Coronary artery (tissue), 2 donors: Measurements from ENCODE around the gene LEKR1.
A peak's percentile ranks its signal among the peaks of the same experiment; 100 is the strongest.

Source experiments
- DNase-seq: peaks from one replicate; pipeline ENCODE4 v3.0.0-alpha.2; 2017; ENCODE audit warnings: low spot score
- H3K27ac ChIP-seq, 2 donors: fragments of 200-600 bp; sonication (generic); one replicate each; pipeline ENCODE4 v1.5.1; 2016 to 2019
- H3K4me3 ChIP-seq: fragments of 200-600 bp; sonication (generic); 2 replicates; pipeline ENCODE4 v1.5.1; 2016; ENCODE audit warnings: mild to moderate bottlenecking, moderate library complexity
- TF ChIP-seq, protein P1 (sequence below): fragments of 200-600 bp; sonication (generic); IDR thresholded peaks from one replicate; pipeline ENCODE4 v1.5.1; 2019; ENCODE audit warnings: antibody characterized with exemption

LEKR1 gene

DNA sequence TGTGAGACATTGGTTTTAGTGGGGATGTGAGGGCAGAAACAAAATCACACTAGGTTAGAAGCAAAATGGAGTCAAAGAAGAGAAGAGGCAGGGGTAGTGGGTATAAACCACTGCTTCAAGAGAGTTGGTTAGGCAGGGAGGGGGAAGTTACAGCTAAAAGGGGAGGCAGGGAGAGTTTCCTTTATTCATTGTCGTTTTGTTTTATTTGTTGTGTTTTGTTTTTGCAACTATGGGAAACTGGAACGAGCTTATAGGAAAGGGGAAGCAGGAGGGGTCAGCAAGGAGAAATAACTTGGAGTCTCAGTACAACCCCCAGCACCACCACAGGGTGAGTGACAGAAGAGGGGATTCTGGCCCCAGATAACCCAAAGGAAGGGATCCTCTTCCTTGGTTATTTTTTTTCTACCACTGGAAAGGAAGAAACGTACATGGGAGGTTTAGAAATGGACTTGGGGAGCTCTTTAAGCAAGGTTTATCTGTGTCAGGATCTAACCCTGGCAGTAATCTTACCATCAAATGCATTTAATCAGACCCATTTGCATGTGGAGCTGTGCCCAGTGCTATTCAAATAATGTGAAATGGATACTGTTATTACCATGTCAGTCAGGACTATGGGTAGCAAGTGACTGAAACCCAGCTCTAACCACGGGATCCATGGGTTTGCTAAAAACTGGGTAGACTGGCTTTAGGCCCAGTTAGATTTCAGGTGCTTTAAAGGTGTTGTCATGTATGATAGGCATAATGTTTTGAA lies 265.1 kb downstream of the LEKR1 start:
- DNase-seq = no peak
- Histone ChIP-seq H3K27ac (peak overlapping the region in 1 of 2 donors; percentile 99), H3K4me3 (no peak overlapping the region)
- TF ChIP-seq, protein P1, sequence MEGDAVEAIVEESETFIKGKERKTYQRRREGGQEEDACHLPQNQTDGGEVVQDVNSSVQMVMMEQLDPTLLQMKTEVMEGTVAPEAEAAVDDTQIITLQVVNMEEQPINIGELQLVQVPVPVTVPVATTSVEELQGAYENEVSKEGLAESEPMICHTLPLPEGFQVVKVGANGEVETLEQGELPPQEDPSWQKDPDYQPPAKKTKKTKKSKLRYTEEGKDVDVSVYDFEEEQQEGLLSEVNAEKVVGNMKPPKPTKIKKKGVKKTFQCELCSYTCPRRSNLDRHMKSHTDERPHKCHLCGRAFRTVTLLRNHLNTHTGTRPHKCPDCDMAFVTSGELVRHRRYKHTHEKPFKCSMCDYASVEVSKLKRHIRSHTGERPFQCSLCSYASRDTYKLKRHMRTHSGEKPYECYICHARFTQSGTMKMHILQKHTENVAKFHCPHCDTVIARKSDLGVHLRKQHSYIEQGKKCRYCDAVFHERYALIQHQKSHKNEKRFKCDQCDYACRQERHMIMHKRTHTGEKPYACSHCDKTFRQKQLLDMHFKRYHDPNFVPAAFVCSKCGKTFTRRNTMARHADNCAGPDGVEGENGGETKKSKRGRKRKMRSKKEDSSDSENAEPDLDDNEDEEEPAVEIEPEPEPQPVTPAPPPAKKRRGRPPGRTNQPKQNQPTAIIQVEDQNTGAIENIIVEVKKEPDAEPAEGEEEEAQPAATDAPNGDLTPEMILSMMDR = no peak

DNA sequence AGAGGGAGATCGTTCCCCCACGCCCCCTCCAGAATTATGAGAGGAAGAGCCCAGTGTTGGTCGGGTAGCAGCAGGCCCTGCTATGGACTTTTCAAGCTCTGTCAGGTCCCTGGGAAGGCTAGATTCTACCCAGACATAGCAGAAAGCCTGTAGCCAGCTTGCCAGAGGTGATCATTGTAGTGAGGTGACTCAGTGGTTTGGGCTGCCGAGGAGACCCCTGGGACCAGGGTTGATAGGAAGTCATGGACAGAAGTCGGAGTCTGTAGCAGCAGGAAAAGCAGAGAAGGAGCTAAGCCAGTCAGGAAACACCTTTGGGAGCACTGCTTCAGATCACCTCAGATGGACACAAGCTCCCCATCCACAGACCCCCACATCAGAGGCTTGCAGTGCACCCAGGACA lies 266.1 kb downstream of the LEKR1 start:
- TF ChIP-seq, protein P1 = no peak
- Histone ChIP-seq H3K4me3 (no peak overlapping the region), H3K27ac (no peak overlapping the region)
- no peak for DNase-seq

DNA sequence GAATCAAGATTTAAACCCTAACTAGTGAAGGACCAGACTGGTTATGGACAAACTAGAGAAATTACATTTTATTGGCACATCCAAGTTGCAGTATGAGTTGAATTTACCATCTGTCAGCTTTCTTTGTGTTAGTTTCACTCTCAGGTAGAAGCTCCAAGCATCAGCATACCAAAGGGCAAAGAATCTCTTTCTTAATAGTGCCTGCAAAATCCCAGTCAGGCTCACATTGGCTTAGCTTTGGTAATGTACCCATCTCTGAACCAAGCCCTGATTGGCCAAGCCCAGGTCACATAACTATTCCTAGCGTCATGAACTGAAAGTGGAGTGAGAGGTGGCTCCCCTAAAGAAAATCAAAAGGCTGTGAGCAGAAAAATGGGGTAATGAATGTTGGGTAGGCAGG lies 266.9 kb downstream of the LEKR1 start:
- TF ChIP-seq, protein P1 = no peak
- no peak for DNase-seq
- no peak overlapping the region for H3K27ac ChIP-seq
- no peak overlapping the region for H3K4me3 ChIP-seq

DNA sequence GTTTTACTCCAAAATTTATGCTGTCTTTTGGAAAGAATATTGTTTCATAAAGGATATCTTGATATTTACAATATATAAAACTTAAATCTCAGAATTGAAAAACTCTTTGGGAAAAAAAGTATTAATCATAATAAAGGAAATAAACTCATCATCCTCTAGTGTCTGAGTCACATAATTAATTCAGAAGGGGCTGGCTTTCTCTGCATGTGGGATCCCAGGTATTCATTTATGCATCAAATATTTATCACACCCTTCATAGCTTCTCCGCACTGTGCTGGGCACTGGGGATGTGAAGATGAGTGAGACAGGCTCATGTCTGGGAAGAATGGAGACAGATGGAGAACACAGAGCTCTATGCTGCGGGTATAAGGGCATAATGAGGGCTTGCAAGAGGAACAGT lies 268.1 kb downstream of the LEKR1 start:
- H3K4me3 ChIP-seq = no peak overlapping the region
- DNase-seq = no peak
- TF ChIP-seq, protein P1 = no peak
- H3K27ac ChIP-seq = no peak overlapping the region

DNA sequence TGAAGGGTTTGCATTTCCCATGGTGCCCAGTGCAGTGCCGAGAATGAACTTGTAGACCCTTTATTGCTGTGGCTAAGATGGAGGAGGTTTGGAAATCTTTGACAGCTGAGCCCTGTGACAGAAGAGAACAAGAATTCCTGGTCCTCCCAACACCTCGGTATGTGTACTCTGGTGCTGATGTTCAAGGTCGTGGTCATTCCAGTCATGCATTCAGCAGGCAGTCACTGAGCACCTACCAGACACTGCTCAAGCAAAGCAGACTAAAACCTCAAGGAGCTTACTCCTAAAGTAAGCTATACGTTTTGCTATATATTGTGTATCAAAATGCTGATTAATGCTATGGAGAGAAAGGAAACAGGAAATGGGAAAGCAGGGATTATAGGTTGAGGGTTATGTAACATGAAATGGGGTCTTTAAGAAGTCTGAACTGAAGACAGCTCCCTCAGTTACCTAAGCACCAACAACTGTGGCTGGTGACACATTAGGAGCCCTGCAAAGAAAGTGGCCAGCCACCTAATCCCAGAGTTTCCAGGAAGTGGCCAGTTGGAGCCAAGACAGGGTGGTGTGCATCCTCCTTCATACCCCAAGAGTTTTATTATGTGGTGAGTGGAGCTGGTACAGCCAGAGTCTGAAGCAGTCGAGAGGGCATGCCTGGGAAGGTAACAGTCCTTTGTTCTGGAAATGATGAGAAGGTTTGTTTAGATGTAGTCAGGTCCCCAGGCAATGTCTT lies 268.8 kb downstream of the LEKR1 start:
- DNase-seq = no peak

More for the DNA sequence above, 268.8 kb downstream of the LEKR1 start:
- TF ChIP-seq, protein P1 = no peak
- no peak overlapping the region for H3K4me3 ChIP-seq
- no peak overlapping the region for H3K27ac ChIP-seq
